NB4 (cell line): ENCODE measurements around the gene NME3.

Experiments used
- DNase-seq: peaks from one replicate; pipeline ENCODE4 v3.0.0; 2010; ENCODE audit warnings: low read depth
- H3K4me3 ChIP-seq: one replicate; pipeline ENCODE4 v1.5.1; 2011; ENCODE audit warnings: mild to moderate bottlenecking, low read depth, low read length, moderate library complexity
- CTCF ChIP-seq: IDR thresholded peaks from one replicate; pipeline ENCODE4 v1.5.1; 2012; ENCODE audit warnings: low read depth, low read length
- MYC ChIP-seq: IDR thresholded peaks from 2 replicates; pipeline ENCODE4 v1.6.1; 2011; ENCODE audit warnings: low read depth, low read length
- POLR2A ChIP-seq: IDR thresholded peaks from 2 replicates; pipeline ENCODE4 v1.6.1; 2011; ENCODE audit warnings: mild to moderate bottlenecking; ENCODE audit not compliant: insufficient read length; ENCODE audit errors: extremely low read depth
- TF ChIP-seq, protein P1 (sequence below): IDR thresholded peaks from 2 replicates; pipeline ENCODE4 v1.6.1; 2011; ENCODE audit warnings: low read depth, low read length

Gene NME3

DNA sequence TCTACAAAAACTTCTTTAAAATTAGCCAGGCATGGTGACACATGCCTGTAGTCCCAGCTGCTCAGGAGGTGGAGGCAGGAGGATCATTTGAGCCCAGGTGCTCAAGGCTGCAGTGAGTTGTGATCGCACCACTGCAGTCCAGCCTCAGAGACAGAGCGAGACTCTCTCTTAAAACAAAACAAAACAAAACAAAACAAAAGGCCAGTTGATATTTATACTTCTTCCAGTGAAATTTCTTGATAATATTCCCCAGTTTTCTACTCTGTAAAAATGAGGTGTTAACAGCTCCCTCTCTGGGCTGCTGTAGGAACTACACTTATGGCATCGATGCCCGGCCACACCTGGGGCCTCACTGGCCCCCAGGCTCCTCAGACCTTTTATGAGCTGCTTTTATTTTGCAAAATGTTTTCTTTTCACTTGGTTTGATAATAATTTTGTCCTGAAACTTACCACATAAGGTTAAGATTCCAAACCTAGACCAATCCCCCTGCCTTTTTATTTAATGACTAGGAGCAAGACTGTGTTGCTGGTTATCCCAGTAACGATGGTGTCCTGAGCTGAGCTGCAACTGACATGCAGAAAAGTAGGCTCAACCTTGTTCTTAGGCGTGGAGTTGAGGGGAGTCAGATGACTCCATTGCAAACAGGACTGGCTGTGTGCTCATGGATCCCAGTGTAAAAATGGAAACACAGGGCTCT, 47.7 kb downstream of the NME3 start:
- DNase-seq: peak; percentile 33
- TF ChIP-seq CTCF: peak; percentile 64
- TF ChIP-seq MYC: no peak
- no peak overlapping the region for H3K4me3 ChIP-seq

DNA sequence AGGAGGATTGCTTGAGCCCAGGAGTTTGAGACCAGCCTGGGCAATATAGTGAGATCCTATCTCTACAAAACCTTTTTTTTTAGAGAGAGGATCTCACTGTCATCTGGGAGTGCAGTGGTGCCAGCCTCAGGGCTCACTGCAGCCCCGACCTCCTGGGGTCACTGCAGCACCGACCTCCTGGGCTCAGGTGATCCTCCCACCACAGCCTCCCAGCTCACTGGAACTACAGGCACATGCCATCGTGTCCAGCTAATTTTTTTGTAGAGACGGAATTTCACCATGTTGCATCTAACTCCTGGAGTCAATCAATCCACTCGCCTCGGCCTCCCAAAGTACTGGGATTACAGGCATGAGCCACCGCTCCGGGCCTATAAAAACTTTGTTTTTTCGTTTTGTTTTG, 50.0 kb downstream of the NME3 start:
- TF ChIP-seq, protein P1, sequence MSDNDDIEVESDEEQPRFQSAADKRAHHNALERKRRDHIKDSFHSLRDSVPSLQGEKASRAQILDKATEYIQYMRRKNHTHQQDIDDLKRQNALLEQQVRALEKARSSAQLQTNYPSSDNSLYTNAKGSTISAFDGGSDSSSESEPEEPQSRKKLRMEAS: no peak
- TF ChIP-seq CTCF: no peak
- TF ChIP-seq MYC: no peak
- TF ChIP-seq POLR2A: no peak
- no peak overlapping the region for H3K4me3 ChIP-seq

More for the DNA sequence above, 50.0 kb downstream of the NME3 start:
- no peak for DNase-seq
